PC-9 (cell line): Measurements from ENCODE around the gene PBX1. TPM values are rescaled to one million over a fixed set of nuclear protein-coding genes. Genes with fewer than 3 reads are reported as not detected.

Source experiments
- BruUV-seq: library from RNA; stranded (reverse); fragments of 400-500 nt; replicated peaks from 2 replicates; lab custom pipeline; 2021; lab: Mats Ljungman, UMichigan
- CTCF ChIA-PET: fragments of 300-600 bp; sonication (Branson Sonifier 250); formaldehyde crosslinking; loops from one replicate; lab custom pipeline; 2022; ENCODE audit warnings: antibody characterized with exemption; lab: Charles Lee
- POLR2A ChIA-PET: fragments of 300-600 bp; sonication (Branson Sonifier 250); formaldehyde crosslinking; loops from one replicate; lab custom pipeline; 2022; ENCODE audit warnings: antibody characterized with exemption; ENCODE audit not compliant: unreplicated experiment; lab: Charles Lee
- DNase-seq, 2 experiments: peaks; one replicate each; pipeline versions ENCODE4 v3.0.0 to v3.0.0-alpha.2; 2015 to 2022; ENCODE audit warnings: mixed read lengths in 1 of 2
- H2AFZ ChIP-seq: fragments of 200-600 bp; sonication (generic); 2 replicates; pipeline ENCODE4 v1.8.1; 2017; ENCODE audit warnings: antibody characterized with exemption
- H3F3A ChIP-seq: fragments of 200-600 bp; sonication (generic); 2 replicates; pipeline ENCODE4 v1.8.1; 2017; ENCODE audit warnings: antibody characterized with exemption, mild to moderate bottlenecking, low read depth; ENCODE audit not compliant: insufficient read depth
- H3K27ac ChIP-seq: fragments of 200-600 bp; sonication (generic); 2 replicates; pipeline ENCODE4 v1.6.1; 2016; ENCODE audit warnings: mixed run types
- H3K27me3 ChIP-seq: fragments of 200-600 bp; sonication (generic); 2 replicates; pipeline ENCODE4 v1.6.1; 2016; ENCODE audit warnings: low read depth, mixed run types; ENCODE audit not compliant: insufficient read depth
- H3K36me3 ChIP-seq: fragments of 200-600 bp; sonication (generic); 2 replicates; pipeline ENCODE4 v1.6.1; 2016; ENCODE audit warnings: low read depth, mixed run types
- H3K4me1 ChIP-seq: fragments of 200-600 bp; sonication (generic); replicated peaks from 2 replicates; pipeline ENCODE4 v1.6.1; 2016; ENCODE audit warnings: mixed run types; ENCODE audit not compliant: insufficient read depth
- H3K4me2 ChIP-seq: fragments of 200-600 bp; sonication (generic); 2 replicates; pipeline ENCODE4 v1.6.1; 2017; ENCODE audit warnings: mixed run types
- H3K4me3 ChIP-seq: fragments of 200-600 bp; sonication (generic); 2 replicates; pipeline ENCODE4 v1.6.1; 2016; ENCODE audit warnings: mixed run types
- H3K79me2 ChIP-seq: fragments of 200-600 bp; sonication (generic); 2 replicates; pipeline ENCODE4 v1.6.1; 2017; ENCODE audit warnings: low read depth, mixed run types
- H3K9me2 ChIP-seq: fragments of 200-600 bp; sonication (generic); 2 replicates; pipeline ENCODE4 v1.8.1; 2017; ENCODE audit warnings: mild to moderate bottlenecking; ENCODE audit not compliant: insufficient read depth
- H3K9me3 ChIP-seq: fragments of 200-600 bp; sonication (generic); 2 replicates; pipeline ENCODE4 v1.8.1; 2016; ENCODE audit warnings: low read depth; ENCODE audit not compliant: insufficient read depth
- H4K20me1 ChIP-seq: fragments of 200-600 bp; sonication (generic); 2 replicates; pipeline ENCODE4 v1.8.1; 2017; ENCODE audit not compliant: insufficient read depth
- CTCF ChIP-seq: fragments of 200-600 bp; sonication (generic); conservative IDR thresholded peaks from 2 replicates; pipeline ENCODE4 v1.6.1; 2017; ENCODE audit warnings: mixed run types, antibody characterized with exemption, mild to moderate bottlenecking, moderate library complexity
- EZH2 ChIP-seq: fragments of 200-600 bp; sonication (generic); IDR thresholded peaks from 2 replicates; pipeline ENCODE4 v1.8.0; 2017; ENCODE audit warnings: antibody characterized with exemption, low read depth
- intact Hi-C: fragments of 100-400 bp; cut with micrococcal nuclease; formaldehyde crosslinking; loops from one replicate; pipeline ENCODE4 v1.10.0; 2022; ENCODE audit not compliant: unreplicated experiment
- total RNA-seq: library from RNA; stranded (reverse); gene quantifications from 2 replicates; pipeline ENCODE4 v1.2.3, GENCODE V29; 2021

PBX1 gene
- total RNA-seq, 1 experiment from 2014 or later: 57.7 TPM

GRCh38 chr1:164753521-164754077 lies 194.6 kb downstream of the PBX1 start:
- no peak overlapping the region for H3K4me2 ChIP-seq
- no peak for DNase-seq
- no peak overlapping the region for H2AFZ ChIP-seq
- no peaks in the 10 kb centered on the region for H3K36me3 ChIP-seq
- ChIA-PET CTCF (no interaction called here), POLR2A (no interaction called here)
- no peaks in the 10 kb centered on the region for H4K20me1 ChIP-seq
- intact Hi-C loops: no loop called here
- H3K27ac ChIP-seq: no peak overlapping the region
- H3K4me3 ChIP-seq: no peak overlapping the region
- no peak for TF ChIP-seq EZH2
- no peak for TF ChIP-seq CTCF
- peaks cover 19% of the 10 kb centered on the region for H3K79me2 ChIP-seq
- peaks cover 40% of the 10 kb centered on the region for H3K4me1 ChIP-seq
- no TSS peak for BruUV-seq
- H3K9me2 ChIP-seq: no peaks in the 10 kb centered on the region
- peaks cover 16% of the 10 kb centered on the region for H3F3A ChIP-seq
- H3K9me3 ChIP-seq: no peaks in the 10 kb centered on the region
- H3K27me3 ChIP-seq: no peaks in the 10 kb centered on the region

- no peak overlapping the region for H3K27ac ChIP-seq
- H3K4me1 ChIP-seq: peaks cover 34% of the 10 kb centered on the region
- ChIA-PET CTCF (no interaction called here), POLR2A (no interaction called here)
- no TSS peak for BruUV-seq
- H3K9me3 ChIP-seq: no peaks in the 10 kb centered on the region
- no peak for DNase-seq
- intact Hi-C loops: no loop called here
- peaks cover 11% of the 10 kb centered on the region for H3F3A ChIP-seq
- H3K9me2 ChIP-seq: no peaks in the 10 kb centered on the region
- H3K36me3 ChIP-seq: no peaks in the 10 kb centered on the region
- H2AFZ ChIP-seq: no peak overlapping the region
- TF ChIP-seq EZH2 (no peak), CTCF (no peak)
- H4K20me1 ChIP-seq: no peaks in the 10 kb centered on the region
- no peaks in the 10 kb centered on the region for H3K27me3 ChIP-seq
- no peak overlapping the region for H3K4me2 ChIP-seq
- H3K79me2 ChIP-seq: peaks cover 19% of the 10 kb centered on the region
- H3K4me3 ChIP-seq: no peak overlapping the region
These were observed 195.2 kb downstream of the PBX1 start for GRCh38 chr1:164754088-164754600.

- no peaks in the 10 kb centered on the region for H3K27me3 ChIP-seq
- H3F3A ChIP-seq: no peaks in the 10 kb centered on the region
- DNase-seq: no peak
- H3K36me3 ChIP-seq: no peaks in the 10 kb centered on the region
- no peak overlapping the region for H3K4me2 ChIP-seq
- H3K4me3 ChIP-seq: no peak overlapping the region
- intact Hi-C loops: no loop called here
- H3K9me3 ChIP-seq: no peaks in the 10 kb centered on the region
- ChIA-PET POLR2A (no interaction called here), CTCF (no interaction called here)
- TF ChIP-seq CTCF (no peak), EZH2 (no peak)
- peaks cover 19% of the 10 kb centered on the region for H3K79me2 ChIP-seq
- H3K4me1 ChIP-seq: peaks cover 19% of the 10 kb centered on the region
- H2AFZ ChIP-seq: no peak overlapping the region
- no TSS peak for BruUV-seq
- H4K20me1 ChIP-seq: no peaks in the 10 kb centered on the region
- no peaks in the 10 kb centered on the region for H3K9me2 ChIP-seq
- H3K27ac ChIP-seq: no peak overlapping the region
These were observed 196.7 kb downstream of the PBX1 start for GRCh38 chr1:164755690-164756089.
